K562 (cell line): Measurements from ENCODE around the gene HMGA1. TPM values are rescaled to one million over a fixed set of nuclear protein-coding genes. Genes with fewer than 3 reads are reported as not detected.

Experiments used
- CBX8 ChIP-seq: fragments of 200-600 bp; sonication (generic); IDR thresholded peaks from 2 replicates; pipeline ENCODE4 v1.6.1; 2012; ENCODE audit warnings: borderline replicate concordance, mixed run types, low read depth, mild to moderate bottlenecking, moderate library complexity, mixed read lengths, low read length, control low read depth, inconsistent platforms; ENCODE audit not compliant: poor library complexity, severe bottlenecking; ENCODE audit errors: extremely low read depth
- CREB1 ChIP-seq, 2 experiments: sonication (generic) in 1 of 2; formaldehyde crosslinking in 1 of 2; IDR thresholded peaks; 2 replicates each; pipeline versions ENCODE4 v1.6.1 to v1.8.0; 2012 to 2022; ENCODE audit warnings: inconsistent platforms in 1 of 2, mild to moderate bottlenecking in 1 of 2, missing genetic modification reagents in 1 of 2, moderate library complexity in 1 of 2
- CTBP1 ChIP-seq: fragments of 450-650 bp; IDR thresholded peaks from 2 replicates; pipeline ENCODE4 v1.6.1; 2016; ENCODE audit warnings: borderline replicate concordance
- DLX4 ChIP-seq: fragments of 250-450 bp; sonication (Bioruptor Pico); IDR thresholded peaks from 2 replicates; pipeline ENCODE4 v1.6.1; 2021; ENCODE audit warnings: mild to moderate bottlenecking
- ELF2 ChIP-seq: fragments of 250-450 bp; sonication (Bioruptor Pico); IDR thresholded peaks from 2 replicates; pipeline ENCODE4 v1.5.0; 2021; ENCODE audit warnings: mild to moderate bottlenecking
- EP400 ChIP-seq: fragments of 450-650 bp; IDR thresholded peaks from 2 replicates; pipeline ENCODE4 v1.6.1; 2017; ENCODE audit warnings: antibody characterized with exemption, mild to moderate bottlenecking, moderate library complexity
- FOXJ2 ChIP-seq: fragments of 200-800 bp; sonication (Bioruptor generic); IDR thresholded peaks from 2 replicates; pipeline ENCODE4 v1.6.1; 2016; ENCODE audit warnings: missing genetic modification characterization, missing compliant biosample characterization
- FOXK2 ChIP-seq, 2 experiments: fragments of 450-650 bp; IDR thresholded peaks in 1 of 2; conservative IDR thresholded peaks in 1 of 2; 2 replicates each; pipeline ENCODE4 v1.6.1; 2016; ENCODE audit warnings: low read depth in 2 of 2, mild to moderate bottlenecking in 1 of 2
- JUN ChIP-seq, 2 experiments: sonication (generic) in 1 of 2; formaldehyde crosslinking in 1 of 2; IDR thresholded peaks; 2 replicates each; pipeline versions ENCODE4 v1.6.1 to v1.8.0; 2012 to 2022; ENCODE audit warnings: borderline replicate concordance in 2 of 2, mild to moderate bottlenecking in 2 of 2, improper control_type of control experiment in 1 of 2, low read depth in 1 of 2, low read length in 1 of 2, missing genetic modification reagents in 1 of 2
- RNF2 ChIP-seq: sonication (generic); IDR thresholded peaks from 2 replicates; pipeline ENCODE4 v1.6.1; 2016
- SREBF1 ChIP-seq: fragments of 150-350 bp; IDR thresholded peaks from 2 replicates; pipeline ENCODE4 v1.6.1; 2014; ENCODE audit warnings: antibody characterized with exemption, low read depth, low read length, borderline replicate concordance
- SRSF1 ChIP-seq: fragments of 200-400 bp; formaldehyde crosslinking; IDR thresholded peaks from 2 replicates; pipeline ENCODE4 v1.6.1; 2017; ENCODE audit warnings: mild to moderate bottlenecking, low read depth, low read length, moderate library complexity
- ZBTB9 ChIP-seq: fragments of 450-650 bp; formaldehyde crosslinking; IDR thresholded peaks from 2 replicates; pipeline ENCODE4 v1.4.0; 2020; ENCODE audit warnings: mild to moderate bottlenecking, moderate library complexity
- ZNF24 ChIP-seq: fragments of 450-650 bp; IDR thresholded peaks from 2 replicates; pipeline ENCODE4 v1.6.1; 2016
- ZNF561 ChIP-seq: fragments of 450-650 bp; formaldehyde crosslinking; conservative IDR thresholded peaks from 2 replicates; pipeline ENCODE4 v1.4.0; 2020; ENCODE audit warnings: mild to moderate bottlenecking, moderate library complexity
- ZNF639 ChIP-seq, 2 experiments: fragments of 200-800 bp in 1 of 2; sonication (Bioruptor generic) in 1 of 2; sonication (generic) in 1 of 2; formaldehyde crosslinking in 1 of 2; IDR thresholded peaks in 1 of 2; conservative IDR thresholded peaks in 1 of 2; 2 replicates each; pipeline versions ENCODE4 v1.5.0 to v1.6.1; 2016 to 2020; ENCODE audit warnings: missing compliant biosample characterization in 1 of 2, missing genetic modification characterization in 1 of 2, missing genetic modification reagents in 1 of 2
- ZNF77 ChIP-seq: fragments of 250-450 bp; sonication (Bioruptor Pico); IDR thresholded peaks from 2 replicates; pipeline ENCODE4 v1.5.0; 2020
- polyA plus RNA-seq, 8 experiments: library from polyadenylated mRNA; depleted of rRNA in 4 of 8; stranded (reverse) in 5 of 8; unstranded in 3 of 8; fragments of >200 nt; fragmentation: Nextera tagmentation in 2 of 8; fragmentation: Illumina TruSeq in 1 of 8; extraction: Ambion mirVana in 2 of 8; extraction: Trizol in 1 of 8; gene quantifications; 2 replicates each; pipeline versions ENCODE4 v1.2.1 to v1.2.3, GENCODE V29; 2011 to 2014; ENCODE audit warnings: inconsistent platforms in 1 of 8, missing spikeins in 1 of 8
- total RNA-seq, 7 experiments: library from RNA; depleted of rRNA in 6 of 7; stranded (reverse); fragments of >200 nt in 6 of 7; fragmentation: Illumina TruSeq in 2 of 7; extraction: Trizol in 2 of 7; gene quantifications; 2 replicates each; pipeline versions ENCODE4 v1.2.1 to v1.2.3, GENCODE V29; 2011 to 2021; ENCODE audit warnings: low replicate concordance in 1 of 7
- TF ChIP-seq, protein P1 (sequence below): IDR thresholded peaks from 3 replicates; pipeline ENCODE4 v1.6.1; 2011; ENCODE audit warnings: borderline replicate concordance, mild to moderate bottlenecking, moderate library complexity; ENCODE audit not compliant: insufficient read length; ENCODE audit errors: extremely low read depth
- TF ChIP-seq, protein P2 (sequence below): sonication (generic); IDR thresholded peaks from 2 replicates; pipeline ENCODE4 v1.6.1; 2016

The HMGA1 gene
- total and polyA plus RNA-seq, 9 of the 15 experiments (the other 6 are each of a cell fraction or from before 2014, with no cell fraction given): 27.8 to 1,947 (median 594) TPM

- TF ChIP-seq ZNF639 (CRISPR knock-in tag; conservative IDR thresholded peaks at IDR 0.05 in 1 of 2, IDR thresholded peaks at IDR 0.05 in 1 of 2): peak in 1 of 2 experiments; percentile 62; a peak in 2 of 4 replicates
- TF ChIP-seq ZNF561 (CRISPR knock-in tag): no peak
- TF ChIP-seq, protein P1, sequence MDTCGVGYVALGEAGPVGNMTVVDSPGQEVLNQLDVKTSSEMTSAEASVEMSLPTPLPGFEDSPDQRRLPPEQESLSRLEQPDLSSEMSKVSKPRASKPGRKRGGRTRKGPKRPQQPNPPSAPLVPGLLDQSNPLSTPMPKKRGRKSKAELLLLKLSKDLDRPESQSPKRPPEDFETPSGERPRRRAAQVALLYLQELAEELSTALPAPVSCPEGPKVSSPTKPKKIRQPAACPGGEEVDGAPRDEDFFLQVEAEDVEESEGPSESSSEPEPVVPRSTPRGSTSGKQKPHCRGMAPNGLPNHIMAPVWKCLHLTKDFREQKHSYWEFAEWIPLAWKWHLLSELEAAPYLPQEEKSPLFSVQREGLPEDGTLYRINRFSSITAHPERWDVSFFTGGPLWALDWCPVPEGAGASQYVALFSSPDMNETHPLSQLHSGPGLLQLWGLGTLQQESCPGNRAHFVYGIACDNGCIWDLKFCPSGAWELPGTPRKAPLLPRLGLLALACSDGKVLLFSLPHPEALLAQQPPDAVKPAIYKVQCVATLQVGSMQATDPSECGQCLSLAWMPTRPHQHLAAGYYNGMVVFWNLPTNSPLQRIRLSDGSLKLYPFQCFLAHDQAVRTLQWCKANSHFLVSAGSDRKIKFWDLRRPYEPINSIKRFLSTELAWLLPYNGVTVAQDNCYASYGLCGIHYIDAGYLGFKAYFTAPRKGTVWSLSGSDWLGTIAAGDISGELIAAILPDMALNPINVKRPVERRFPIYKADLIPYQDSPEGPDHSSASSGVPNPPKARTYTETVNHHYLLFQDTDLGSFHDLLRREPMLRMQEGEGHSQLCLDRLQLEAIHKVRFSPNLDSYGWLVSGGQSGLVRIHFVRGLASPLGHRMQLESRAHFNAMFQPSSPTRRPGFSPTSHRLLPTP: no peak
- TF ChIP-seq DLX4 (CRISPR knock-in tag): no peak
- TF ChIP-seq JUN (IDR thresholded peaks at IDR 0.05; ENCODE audit: borderline replicate concordance, low read depth, low read length): peak; percentile 59; the same call in 1 of the 2 replicates
- TF ChIP-seq JUN (CRISPR knock-in tag; IDR thresholded peaks at IDR 0.05; ENCODE audit: borderline replicate concordance): no peak; the same call in 1 of the 2 replicates
- no peak for TF ChIP-seq FOXK2 (conservative IDR thresholded peaks at IDR 0.05 in 1 of 2, IDR thresholded peaks at IDR 0.05 in 1 of 2; ENCODE audit: low read depth in 2 of 2)
- TF ChIP-seq, protein P2, sequence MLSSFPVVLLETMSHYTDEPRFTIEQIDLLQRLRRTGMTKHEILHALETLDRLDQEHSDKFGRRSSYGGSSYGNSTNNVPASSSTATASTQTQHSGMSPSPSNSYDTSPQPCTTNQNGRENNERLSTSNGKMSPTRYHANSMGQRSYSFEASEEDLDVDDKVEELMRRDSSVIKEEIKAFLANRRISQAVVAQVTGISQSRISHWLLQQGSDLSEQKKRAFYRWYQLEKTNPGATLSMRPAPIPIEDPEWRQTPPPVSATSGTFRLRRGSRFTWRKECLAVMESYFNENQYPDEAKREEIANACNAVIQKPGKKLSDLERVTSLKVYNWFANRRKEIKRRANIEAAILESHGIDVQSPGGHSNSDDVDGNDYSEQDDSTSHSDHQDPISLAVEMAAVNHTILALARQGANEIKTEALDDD: no peak
- TF ChIP-seq CBX8: no peak
- no peak for TF ChIP-seq ZNF24
- TF ChIP-seq CTBP1: peak; percentile 48; the same call in 1 of the 2 replicates
- no peak for TF ChIP-seq ZNF77
- no peak for TF ChIP-seq SRSF1
- TF ChIP-seq SREBF1: no peak
- peak; percentile 87 for TF ChIP-seq EP400
- no peak for TF ChIP-seq FOXJ2 (tag)
- TF ChIP-seq RNF2: no peak
- TF ChIP-seq CREB1 (IDR thresholded peaks at IDR 0.05): no peak
- TF ChIP-seq CREB1 (CRISPR knock-in tag; IDR thresholded peaks at IDR 0.05): peak; percentile 74
- TF ChIP-seq ZBTB9: 0 out of 2 replicates have a peak, but pooled peaks have one; percentile 11
- TF ChIP-seq ELF2: 0 out of 2 replicates have a peak, but pooled peaks have one; percentile 41
These were observed 12.2 kb downstream of the HMGA1 start, which contains the start of gene SMIM29 (continued) for GRCh38 chr6:34248727-34249468.
